ENCODE measurements around the gene PRPF19. TPM values are rescaled to one million over a fixed set of nuclear protein-coding genes. Genes with fewer than 3 reads are reported as not detected.

PRPF19 gene
- total RNA-seq, 1 experiment from 2014 or later = 116 TPM

- H3K4me3 Mint-ChIP-seq = no peak overlapping the region
- DNase-seq (ENCODE audit: low spot score) (no peak), ATAC-seq (no peak)
- no peak overlapping the region for H3K27ac Mint-ChIP-seq
- POLR2A ChIA-PET = no interaction called here
- H3K4me1 Mint-ChIP-seq = peaks cover 25% of the 10 kb centered on the region
- no peaks in the 10 kb centered on the region for H3K36me3 Mint-ChIP-seq
- TF ChIP-seq ZBTB21 (CRISPR knock-in tag; IDR thresholded peaks at IDR 0.05; ENCODE audit: borderline replicate concordance) (no peak), STAT6 (CRISPR knock-in tag; conservative IDR thresholded peaks at IDR 0.05; ENCODE audit: low read depth) (no peak), JAZF1 (CRISPR knock-in tag; IDR thresholded peaks at IDR 0.05) (no peak), USF1 (CRISPR knock-in tag; IDR thresholded peaks at IDR 0.05) (no peak), CBFB (CRISPR knock-in tag; IDR thresholded peaks at IDR 0.05; ENCODE audit: low read depth) (no peak), PRRX2 (CRISPR knock-in tag; IDR thresholded peaks at IDR 0.05) (no peak), ESRRA (CRISPR knock-in tag; IDR thresholded peaks at IDR 0.05; ENCODE audit: borderline replicate concordance) (no peak), SMAD4 (CRISPR knock-in tag; IDR thresholded peaks at IDR 0.05) (no peak), ELF4 (CRISPR knock-in tag; IDR thresholded peaks at IDR 0.05; ENCODE audit: low read depth) (no peak), KAT7 (CRISPR knock-in tag; IDR thresholded peaks at IDR 0.05; ENCODE audit: borderline replicate concordance) (no peak), TCF7 (CRISPR knock-in tag; IDR thresholded peaks at IDR 0.05; ENCODE audit: low read depth) (no peak), ATF1 (CRISPR knock-in tag; IDR thresholded peaks at IDR 0.05) (no peak)
- CTCF ChIA-PET = interaction anchor here (1.0 kb wide), 1 partner anchor 116 kb away, joined by 4 read pairs; no protein-coding TSS in a partner anchor
- peaks cover 26% of the 10 kb centered on the region for H3K27me3 Mint-ChIP-seq (ENCODE audit: low read depth)
- H3K9me3 Mint-ChIP-seq = no peaks in the 10 kb centered on the region
These were observed 40.3 kb upstream of the PRPF19 start for GRCh38 chr11:60946601-60947264.

DNA sequence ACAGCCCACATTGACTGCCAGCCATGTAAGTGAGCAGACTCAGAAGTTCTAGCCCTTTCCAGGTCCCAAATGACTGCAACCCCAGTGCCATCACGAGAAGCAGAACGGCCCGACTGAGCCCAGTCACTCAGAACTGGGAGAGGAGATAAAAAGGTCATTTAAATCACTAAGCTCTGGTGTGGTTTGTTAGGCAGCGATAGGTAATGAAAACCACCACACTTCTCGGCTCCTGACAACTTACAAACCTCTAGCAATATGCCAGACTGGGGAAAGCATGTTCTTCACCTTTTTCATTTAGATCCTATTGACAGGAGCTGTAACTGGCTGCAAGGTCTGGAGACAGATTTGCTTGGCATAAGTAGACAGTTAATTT lies 38.9 kb upstream of the PRPF19 start:
- CTCF ChIA-PET = interaction anchor here (0.8 to 1.6 kb wide), 6 partner anchors 10 to 242 kb away, joined by 3 to 5 read pairs (median 4); no protein-coding TSS in a partner anchor
- ATAC-seq = no peak
- no peaks in the 10 kb centered on the region for H3K36me3 Mint-ChIP-seq

More for the DNA sequence above, 38.9 kb upstream of the PRPF19 start:
- POLR2A ChIA-PET = no interaction called here
- Mint-ChIP-seq H3K27me3 (ENCODE audit: low read depth) (peaks cover 18% of the 10 kb centered on the region), H3K9me3 (no peaks in the 10 kb centered on the region), H3K4me1 (peaks cover 23% of the 10 kb centered on the region), H3K4me3 (no peak overlapping the region), H3K27ac (no peak overlapping the region)
- DNase-seq (ENCODE audit: low spot score) = no peak
- TF ChIP-seq ZNF396 (CRISPR knock-in tag; IDR thresholded peaks at IDR 0.05; ENCODE audit: borderline replicate concordance) (no peak), USF2 (CRISPR knock-in tag; IDR thresholded peaks at IDR 0.05) (no peak), ZNF121 (CRISPR knock-in tag; IDR thresholded peaks at IDR 0.05) (no peak), PRDM15 (CRISPR knock-in tag; IDR thresholded peaks at IDR 0.05) (no peak), SMAD4 (CRISPR knock-in tag; IDR thresholded peaks at IDR 0.05) (no peak), CBFB (CRISPR knock-in tag; IDR thresholded peaks at IDR 0.05; ENCODE audit: low read depth) (no peak), GTF2I (CRISPR knock-in tag; conservative IDR thresholded peaks at IDR 0.05) (no peak)
